Measurements from ENCODE around the gene PSKH1. TPM values are rescaled to one million over a fixed set of nuclear protein-coding genes. Genes with fewer than 3 reads are reported as not detected.

The PSKH1 gene
- total and polyA plus RNA-seq, 4 donors: 8.3 to 23.8 (median 13.8) TPM

DNA sequence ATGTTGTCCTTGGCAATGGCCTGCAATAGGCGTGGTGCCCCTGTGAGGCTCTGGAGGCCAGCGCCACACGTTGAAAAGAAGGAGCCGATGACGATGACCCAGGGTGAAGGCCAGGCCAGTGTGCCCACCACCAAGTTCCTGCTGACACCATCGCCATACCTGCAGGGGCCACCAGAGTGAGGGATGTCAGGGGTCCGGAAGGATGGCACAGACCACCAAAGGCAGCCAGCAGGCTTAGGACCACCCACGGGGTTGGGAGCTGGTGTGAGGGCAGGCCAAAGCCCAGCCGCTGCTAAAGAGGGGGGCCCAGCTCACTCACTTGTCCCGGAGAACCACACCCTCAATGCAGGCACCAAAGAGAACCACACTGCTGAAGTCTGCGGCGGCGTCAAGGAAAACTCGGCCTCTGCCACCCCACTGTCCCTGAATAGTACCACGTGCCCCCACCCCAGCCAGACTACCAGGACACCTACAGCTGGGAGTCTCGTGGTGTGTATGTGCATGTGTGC, 57.3 kb downstream of the PSKH1 start:
- no peak for DNase-seq (ENCODE audit: low spot score)
- TF ChIP-seq, protein P1, sequence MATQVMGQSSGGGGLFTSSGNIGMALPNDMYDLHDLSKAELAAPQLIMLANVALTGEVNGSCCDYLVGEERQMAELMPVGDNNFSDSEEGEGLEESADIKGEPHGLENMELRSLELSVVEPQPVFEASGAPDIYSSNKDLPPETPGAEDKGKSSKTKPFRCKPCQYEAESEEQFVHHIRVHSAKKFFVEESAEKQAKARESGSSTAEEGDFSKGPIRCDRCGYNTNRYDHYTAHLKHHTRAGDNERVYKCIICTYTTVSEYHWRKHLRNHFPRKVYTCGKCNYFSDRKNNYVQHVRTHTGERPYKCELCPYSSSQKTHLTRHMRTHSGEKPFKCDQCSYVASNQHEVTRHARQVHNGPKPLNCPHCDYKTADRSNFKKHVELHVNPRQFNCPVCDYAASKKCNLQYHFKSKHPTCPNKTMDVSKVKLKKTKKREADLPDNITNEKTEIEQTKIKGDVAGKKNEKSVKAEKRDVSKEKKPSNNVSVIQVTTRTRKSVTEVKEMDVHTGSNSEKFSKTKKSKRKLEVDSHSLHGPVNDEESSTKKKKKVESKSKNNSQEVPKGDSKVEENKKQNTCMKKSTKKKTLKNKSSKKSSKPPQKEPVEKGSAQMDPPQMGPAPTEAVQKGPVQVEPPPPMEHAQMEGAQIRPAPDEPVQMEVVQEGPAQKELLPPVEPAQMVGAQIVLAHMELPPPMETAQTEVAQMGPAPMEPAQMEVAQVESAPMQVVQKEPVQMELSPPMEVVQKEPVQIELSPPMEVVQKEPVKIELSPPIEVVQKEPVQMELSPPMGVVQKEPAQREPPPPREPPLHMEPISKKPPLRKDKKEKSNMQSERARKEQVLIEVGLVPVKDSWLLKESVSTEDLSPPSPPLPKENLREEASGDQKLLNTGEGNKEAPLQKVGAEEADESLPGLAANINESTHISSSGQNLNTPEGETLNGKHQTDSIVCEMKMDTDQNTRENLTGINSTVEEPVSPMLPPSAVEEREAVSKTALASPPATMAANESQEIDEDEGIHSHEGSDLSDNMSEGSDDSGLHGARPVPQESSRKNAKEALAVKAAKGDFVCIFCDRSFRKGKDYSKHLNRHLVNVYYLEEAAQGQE (IDR thresholded peaks at IDR 0.05): no peak
- no peak for TF ChIP-seq TAF1 (conservative IDR thresholded peaks at IDR 0.05)
- no peak for TF ChIP-seq RAD21 (IDR thresholded peaks at IDR 0.05)
- TF ChIP-seq RXRA (IDR thresholded peaks at IDR 0.05): no peak
- TF ChIP-seq JUND (IDR thresholded peaks at IDR 0.05): no peak
- peaks cover 9 to 63% (median 24%) of the 10 kb centered on the region in 4 donors for H3K36me3 ChIP-seq (ENCODE audit: control insufficient read depth in 4 of 4, insufficient read depth in 3 of 4, low read depth in 1 of 4, low read length in 3 of 4)
- no peak overlapping the region for H3K4me3 ChIP-seq (ENCODE audit: low read depth in 1 of 3, low read length in 3 of 3)
- H3K9ac ChIP-seq (ENCODE audit: low read depth in 1 of 2, low read length in 2 of 2): no peak overlapping the region
- H3K4me1 ChIP-seq (ENCODE audit: control insufficient read depth in 4 of 4, insufficient read depth in 4 of 4, low read length in 3 of 4): peaks cover 10 to 32% (median 27%) of the 10 kb centered on the region in 4 donors
- no peak overlapping the region for H3K27ac ChIP-seq (ENCODE audit: low read depth in 1 of 2, low read length in 2 of 2)
- 92% methylated on average over 16 of the region's 16 CpGs for WGBS
- no peaks in the 10 kb centered on the region for H3K27me3 ChIP-seq (ENCODE audit: control insufficient read depth in 4 of 4, insufficient read depth in 4 of 4, low read length in 3 of 4)
- H3K9me3 ChIP-seq (ENCODE audit: control insufficient read depth in 4 of 4, low read length in 3 of 4): no peaks in the 10 kb centered on the region

- Histone ChIP-seq H3K9me3 (ENCODE audit: control insufficient read depth in 4 of 4, low read length in 3 of 4) (no peaks in the 10 kb centered on the region), H3K27ac (ENCODE audit: low read depth in 1 of 2, low read length in 2 of 2) (no peak overlapping the region), H3K4me3 (ENCODE audit: low read depth in 1 of 3, low read length in 3 of 3) (no peak overlapping the region), H3K27me3 (ENCODE audit: control insufficient read depth in 4 of 4, insufficient read depth in 4 of 4, low read length in 3 of 4) (no peaks in the 10 kb centered on the region), H3K9ac (ENCODE audit: low read depth in 1 of 2, low read length in 2 of 2) (no peak overlapping the region), H3K36me3 (ENCODE audit: control insufficient read depth in 4 of 4, insufficient read depth in 3 of 4, low read depth in 1 of 4, low read length in 3 of 4) (peaks cover 7 to 53% (median 18%) of the 10 kb centered on the region in 4 donors), H3K4me1 (ENCODE audit: control insufficient read depth in 4 of 4, insufficient read depth in 4 of 4, low read length in 3 of 4) (peaks cover 10 to 32% (median 27%) of the 10 kb centered on the region in 4 donors)
- no peak for DNase-seq (ENCODE audit: low spot score)
- TF ChIP-seq TAF1 (conservative IDR thresholded peaks at IDR 0.05) (no peak), ZBTB33 (IDR thresholded peaks at IDR 0.05) (no peak)
- 73% methylated on average over 12 of the region's 12 CpGs for WGBS
These were observed 58.4 kb downstream of the PSKH1 start for GRCh38 chr16:67951485-67951884.

DNA sequence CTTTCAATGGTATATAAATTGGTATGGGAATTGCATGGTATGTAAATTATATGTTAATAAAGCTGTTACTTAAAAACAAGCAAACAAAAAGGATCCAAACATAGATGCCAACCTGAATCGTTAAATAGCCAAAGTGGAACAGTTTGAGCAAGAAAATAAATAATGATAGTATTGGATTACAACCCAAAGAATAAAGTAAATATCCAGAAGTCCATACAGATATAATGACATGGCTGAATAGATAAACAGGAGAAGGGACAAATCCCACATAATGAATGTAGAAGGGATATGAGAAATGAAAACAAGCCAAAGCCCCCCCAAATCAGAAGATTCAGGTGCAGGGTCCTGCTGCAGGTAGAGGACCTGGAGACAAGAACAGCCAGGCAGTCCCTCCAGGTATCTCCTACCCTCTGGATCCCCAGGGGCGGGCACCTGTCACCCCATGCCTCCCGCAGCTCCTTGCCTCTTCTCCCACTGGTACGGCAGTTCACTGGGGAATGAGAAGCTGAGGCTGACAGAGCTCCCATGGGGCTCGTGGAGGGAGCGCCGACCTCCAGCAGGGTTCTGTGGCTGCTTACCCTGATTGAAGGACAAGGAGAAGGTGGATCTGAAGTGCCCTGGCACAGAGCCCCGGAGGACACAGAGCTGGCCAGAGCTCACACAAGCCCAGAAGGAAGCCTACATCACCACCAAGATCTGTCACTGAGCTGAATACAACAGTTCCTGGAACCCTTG, 60.8 kb downstream of the PSKH1 start:
- Histone ChIP-seq H3K27ac (ENCODE audit: low read depth in 1 of 2, low read length in 2 of 2) (peak overlapping the region; percentile 90 to 96), H3K4me3 (ENCODE audit: low read depth in 1 of 3, low read length in 3 of 3) (no peak overlapping the region), H3K27me3 (ENCODE audit: control insufficient read depth in 4 of 4, insufficient read depth in 4 of 4, low read length in 3 of 4) (no peaks in the 10 kb centered on the region), H3K4me1 (ENCODE audit: control insufficient read depth in 4 of 4, insufficient read depth in 4 of 4, low read length in 3 of 4) (peaks cover 10 to 32% (median 27%) of the 10 kb centered on the region in 4 donors), H3K36me3 (ENCODE audit: control insufficient read depth in 4 of 4, insufficient read depth in 3 of 4, low read depth in 1 of 4, low read length in 3 of 4) (peaks cover 5 to 45% (median 19%) of the 10 kb centered on the region in 4 donors), H3K9me3 (ENCODE audit: control insufficient read depth in 4 of 4, low read length in 3 of 4) (no peaks in the 10 kb centered on the region), H3K9ac (ENCODE audit: low read depth in 1 of 2, low read length in 2 of 2) (no peak overlapping the region)
- DNase-seq (ENCODE audit: low spot score): no peak
- 75% methylated on average over 8 of the region's 8 CpGs for WGBS
- TF ChIP-seq ATF3 (IDR thresholded peaks at IDR 0.05): no peak
- no peak for TF ChIP-seq MAX (IDR thresholded peaks at IDR 0.05)
- TF ChIP-seq YY1 (IDR thresholded peaks at IDR 0.05): no peak
- TF ChIP-seq TAF1 (conservative IDR thresholded peaks at IDR 0.05): no peak
- peak; percentile 47 to 68 for TF ChIP-seq HNF4A (conservative IDR thresholded peaks at IDR 0.05)
- TF ChIP-seq, protein P2, sequence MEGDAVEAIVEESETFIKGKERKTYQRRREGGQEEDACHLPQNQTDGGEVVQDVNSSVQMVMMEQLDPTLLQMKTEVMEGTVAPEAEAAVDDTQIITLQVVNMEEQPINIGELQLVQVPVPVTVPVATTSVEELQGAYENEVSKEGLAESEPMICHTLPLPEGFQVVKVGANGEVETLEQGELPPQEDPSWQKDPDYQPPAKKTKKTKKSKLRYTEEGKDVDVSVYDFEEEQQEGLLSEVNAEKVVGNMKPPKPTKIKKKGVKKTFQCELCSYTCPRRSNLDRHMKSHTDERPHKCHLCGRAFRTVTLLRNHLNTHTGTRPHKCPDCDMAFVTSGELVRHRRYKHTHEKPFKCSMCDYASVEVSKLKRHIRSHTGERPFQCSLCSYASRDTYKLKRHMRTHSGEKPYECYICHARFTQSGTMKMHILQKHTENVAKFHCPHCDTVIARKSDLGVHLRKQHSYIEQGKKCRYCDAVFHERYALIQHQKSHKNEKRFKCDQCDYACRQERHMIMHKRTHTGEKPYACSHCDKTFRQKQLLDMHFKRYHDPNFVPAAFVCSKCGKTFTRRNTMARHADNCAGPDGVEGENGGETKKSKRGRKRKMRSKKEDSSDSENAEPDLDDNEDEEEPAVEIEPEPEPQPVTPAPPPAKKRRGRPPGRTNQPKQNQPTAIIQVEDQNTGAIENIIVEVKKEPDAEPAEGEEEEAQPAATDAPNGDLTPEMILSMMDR (IDR thresholded peaks at IDR 0.05; ENCODE audit: low read depth, low read length, missing input control): no peak
- TF ChIP-seq JUND (IDR thresholded peaks at IDR 0.05): peak in 1 of 2 donors; percentile 9
- peak; percentile 75 for TF ChIP-seq FOXA2 (IDR thresholded peaks at IDR 0.05)
- no peak for TF ChIP-seq FOXA1 (IDR thresholded peaks at IDR 0.05)
- peak in 1 of 2 donors; percentile 22 for TF ChIP-seq RXRA (IDR thresholded peaks at IDR 0.05)
- TF ChIP-seq HNF4G (IDR thresholded peaks at IDR 0.05): no peak
- TF ChIP-seq SP1 (IDR thresholded peaks at IDR 0.05): peak; percentile 41
- no peak for TF ChIP-seq GABPA (IDR thresholded peaks at IDR 0.05 in 1 of 2, conservative IDR thresholded peaks at IDR 0.05 in 1 of 2)
- no peak for TF ChIP-seq ZBTB33 (IDR thresholded peaks at IDR 0.05)
- no peak for TF ChIP-seq NR2F2 (IDR thresholded peaks at IDR 0.05)

Data from liver (tissue), 9 donors.